Skin epidermis (tissue), 12 donors: ENCODE results near the gene WNT3.
"Not testable (repeated sequence)": the region's sequence is repeated elsewhere in the genome, so short reads cannot be mapped to it uniquely, and the experiment has no call there.

Experiments
- H3K27ac ChIP-seq, 21 experiments: fragments of 200-600 bp; sonication (generic) in 11 of 21; one replicate each; pipeline ENCODE4 v1.5.0; 2020; ENCODE audit warnings: mild to moderate bottlenecking in 3 of 21, inconsistent platforms in 2 of 21, moderate library complexity in 2 of 21
- H3K4me3 ChIP-seq, 7 experiments: fragments of 200-600 bp; sonication (generic) in 2 of 7; one replicate each; pipeline ENCODE4 v1.5.0; 2020; ENCODE audit warnings: inconsistent platforms in 2 of 7, mild to moderate bottlenecking in 2 of 7, moderate library complexity in 1 of 7

Gene WNT3

GRCh38 chr17:46771561-46772474 is 46.7 kb downstream of the WNT3 start:
- peak overlapping the region in 17 of 21 experiments; percentile 5 to 82 (median 63) for H3K27ac ChIP-seq

GRCh38 chr17:46770818-46771560 is 47.5 kb downstream of the WNT3 start:
- H3K27ac ChIP-seq: peak overlapping the region in 18 of 21 experiments; percentile 1 to 80 (median 52)
- peak overlapping the region; percentile 10 to 53 (median 28) for H3K4me3 ChIP-seq

More at GRCh38 chr17:46771561-46772474, 46.7 kb downstream of the WNT3 start:
- peak overlapping the region; percentile 32 to 53 (median 37) for H3K4me3 ChIP-seq

- H3K4me3 ChIP-seq: no peak overlapping the region
Measured at GRCh38 chr17:46770439-46770817, 48.1 kb downstream of the WNT3 start.

GRCh38 chr17:46769531-46770438 is 48.7 kb downstream of the WNT3 start:
- Histone ChIP-seq H3K27ac (peak overlapping the region in 2 of 21 experiments; percentile 7 to 80), H3K4me3 (no peak overlapping the region)

More at GRCh38 chr17:46770439-46770817, 48.1 kb downstream of the WNT3 start:
- H3K27ac ChIP-seq: peak overlapping the region in 3 of 21 experiments; percentile 45 to 80 (median 77)

- not testable (repeated sequence) for H3K4me3 ChIP-seq
- peak overlapping the region in 1 of 21 experiments; percentile 14 for H3K27ac ChIP-seq
Measured at GRCh38 chr17:46768896-46769295, 49.6 kb downstream of the WNT3 start.

- Histone ChIP-seq H3K4me3 (no peak overlapping the region), H3K27ac (peak overlapping the region in 1 of 21 experiments; percentile 14)
Measured at GRCh38 chr17:46768540-46768870, 50.0 kb downstream of the WNT3 start.

GRCh38 chr17:46766493-46767491 is 51.7 kb downstream of the WNT3 start:
- Histone ChIP-seq H3K4me3 (no peak overlapping the region), H3K27ac (no peak overlapping the region)

GRCh38 chr17:46765453-46765852 is 53.0 kb downstream of the WNT3 start:
- Histone ChIP-seq H3K4me3 (no peak overlapping the region), H3K27ac (peak overlapping the region in 4 of 21 experiments; percentile 10 to 48 (median 20))

GRCh38 chr17:46764709-46765401 is 53.6 kb downstream of the WNT3 start:
- Histone ChIP-seq H3K27ac (peak overlapping the region in 6 of 21 experiments; percentile 1 to 48 (median 18)), H3K4me3 (no peak overlapping the region)

- no peak overlapping the region for H3K4me3 ChIP-seq
- H3K27ac ChIP-seq: peak overlapping the region in 4 of 21 experiments; percentile 1 to 48 (median 18)
Measured at GRCh38 chr17:46764000-46764708, 54.3 kb downstream of the WNT3 start.

- Histone ChIP-seq H3K4me3 (no peak overlapping the region), H3K27ac (no peak overlapping the region)
Measured at GRCh38 chr17:46763416-46763815, 55.1 kb downstream of the WNT3 start.

- H3K4me3 ChIP-seq: no peak overlapping the region
Measured at GRCh38 chr17:46759141-46759540, 59.4 kb downstream of the WNT3 start.

GRCh38 chr17:46758614-46759013 is 59.9 kb downstream of the WNT3 start:
- H3K27ac ChIP-seq: peak overlapping the region in 10 of 21 experiments; percentile 0 to 78 (median 50)
- H3K4me3 ChIP-seq: no peak overlapping the region

More at GRCh38 chr17:46759141-46759540, 59.4 kb downstream of the WNT3 start:
- H3K27ac ChIP-seq: peak overlapping the region in 8 of 21 experiments; percentile 6 to 78 (median 50)

- peak overlapping the region in 4 of 21 experiments; percentile 46 to 78 (median 60) for H3K27ac ChIP-seq
- H3K4me3 ChIP-seq: not testable (repeated sequence)
Measured at GRCh38 chr17:46757588-46757987, 60.9 kb downstream of the WNT3 start.

- Histone ChIP-seq H3K27ac (no peak overlapping the region), H3K4me3 (no peak overlapping the region)
Measured at GRCh38 chr17:46756861-46757260, 61.6 kb downstream of the WNT3 start.

- no peak overlapping the region for H3K4me3 ChIP-seq
- peak overlapping the region in 1 of 21 experiments; percentile 19 for H3K27ac ChIP-seq
Measured at GRCh38 chr17:46756081-46756735, 62.3 kb downstream of the WNT3 start.
